RPMI7951 (cell line): ENCODE data around the gene ENOX1. TPM values are rescaled to one million over a fixed set of nuclear protein-coding genes. Genes with fewer than 3 reads are reported as not detected.
A peak's percentile ranks its signal among the peaks of the same experiment; 100 is the strongest.

ENCODE experiments used
- DNase-seq: peaks from one replicate; pipeline ENCODE4 v3.0.0-alpha.2; 2012; ENCODE audit warnings: low read depth
- total RNA-seq: library from RNA; depleted of rRNA; stranded (reverse); fragments of >200 nt; shearing (Covaris generic); gene quantifications from 2 replicates; pipeline ENCODE4 v1.2.3, GENCODE V29; 2014

Gene ENOX1
- total RNA-seq, 1 experiment from 2014 or later = 2.6 TPM

- no peak for DNase-seq
These were observed 42.3 kb downstream of the ENOX1 start for GRCh38 chr13:43744261-43745031.

- DNase-seq = no peak
These were observed 43.9 kb downstream of the ENOX1 start for GRCh38 chr13:43742911-43743310.

- no peak for DNase-seq
These were observed 49.3 kb downstream of the ENOX1 start for GRCh38 chr13:43737392-43737923.

DNA sequence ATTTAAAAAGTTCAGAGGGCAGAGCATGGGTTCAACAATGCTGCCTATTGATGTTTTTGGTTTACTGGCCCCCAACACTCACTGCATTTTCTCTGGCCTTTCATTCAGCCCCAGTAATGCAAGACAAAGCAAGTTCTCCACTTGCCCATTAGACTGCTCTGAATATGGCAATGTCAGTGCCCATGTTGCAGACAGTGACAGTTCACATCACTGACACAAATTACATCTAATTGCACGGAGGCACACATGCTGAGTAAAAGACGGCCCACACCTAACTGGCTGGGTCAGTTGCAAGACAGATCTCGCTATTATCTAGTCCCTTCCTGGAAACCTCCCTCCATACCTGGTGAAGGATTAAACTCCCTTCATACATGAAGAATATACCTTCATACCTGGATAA is 54.0 kb downstream of the ENOX1 start:
- DNase-seq = no peak

- DNase-seq = no peak
These were observed 55.5 kb downstream of the ENOX1 start for GRCh38 chr13:43731296-43731695.

DNA sequence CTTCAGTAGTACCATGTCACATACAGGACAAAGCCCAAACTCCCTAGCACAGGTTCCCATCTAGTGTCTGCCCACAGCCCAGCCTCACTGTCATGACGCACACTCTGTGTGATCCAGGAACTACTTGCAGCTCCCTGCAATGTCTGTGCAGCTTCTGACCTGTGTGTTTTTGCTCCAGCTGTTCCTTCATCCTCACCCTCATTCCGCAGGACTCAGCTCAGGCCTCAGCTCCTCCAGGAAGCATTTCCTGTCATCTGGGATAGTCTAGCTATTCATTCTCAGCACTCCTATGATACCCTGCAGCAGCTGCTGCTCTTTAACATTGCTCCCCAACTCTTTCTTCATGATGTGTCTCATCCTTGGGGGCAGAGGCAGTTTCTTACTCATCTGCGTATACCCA is 56.1 kb downstream of the ENOX1 start:
- peak; percentile 49 for DNase-seq

- peak; percentile 3 for DNase-seq
These were observed 58.4 kb downstream of the ENOX1 start for GRCh38 chr13:43728421-43728820.

GRCh38 chr13:43727856-43728255 is 58.9 kb downstream of the ENOX1 start:
- no peak for DNase-seq

GRCh38 chr13:43725460-43725859 is 61.3 kb downstream of the ENOX1 start:
- peak; percentile 4 for DNase-seq

- DNase-seq = no peak
These were observed 65.9 kb downstream of the ENOX1 start for GRCh38 chr13:43720780-43721397.

DNA sequence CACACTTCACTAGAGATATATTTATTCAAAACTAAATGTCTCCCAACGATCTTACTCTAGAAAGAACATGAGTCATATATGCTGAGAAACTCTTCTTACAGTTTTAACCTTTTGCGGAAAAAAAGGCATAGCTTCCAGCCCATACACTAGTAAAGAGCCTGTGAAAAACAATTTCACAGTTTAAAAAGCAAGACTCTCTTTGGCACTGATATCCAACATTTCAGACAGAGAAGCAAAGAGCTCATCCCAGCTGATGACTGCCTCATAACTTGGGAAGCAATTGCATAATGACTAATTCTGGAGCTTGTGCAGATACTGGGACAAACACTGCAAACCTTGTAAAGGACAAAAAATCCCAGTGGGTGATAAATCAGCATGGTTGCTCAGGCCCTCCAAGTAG is 88.0 kb downstream of the ENOX1 start:
- peak; percentile 60 for DNase-seq

- no peak for DNase-seq
These were observed 88.8 kb downstream of the ENOX1 start for GRCh38 chr13:43698009-43698408.

DNA sequence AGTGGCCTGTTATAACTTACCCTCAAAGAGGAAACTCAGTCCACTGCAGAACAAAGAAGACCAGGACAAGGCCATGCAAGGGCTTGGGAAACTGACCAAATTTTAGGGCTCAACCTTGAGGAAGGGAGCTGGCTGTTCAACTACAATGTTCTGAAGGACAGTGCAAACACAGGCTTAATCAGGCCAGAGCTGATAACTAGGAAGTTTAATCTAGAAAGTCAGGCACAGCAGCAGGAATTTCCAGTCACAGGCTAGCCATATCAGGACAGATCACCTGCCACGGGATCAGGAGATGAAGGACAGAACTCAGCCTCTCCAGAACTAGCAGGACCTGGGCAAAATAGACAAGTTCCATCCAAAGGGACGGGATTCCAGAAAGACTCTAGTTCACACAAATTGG is 89.4 kb downstream of the ENOX1 start:
- DNase-seq = no peak

DNA sequence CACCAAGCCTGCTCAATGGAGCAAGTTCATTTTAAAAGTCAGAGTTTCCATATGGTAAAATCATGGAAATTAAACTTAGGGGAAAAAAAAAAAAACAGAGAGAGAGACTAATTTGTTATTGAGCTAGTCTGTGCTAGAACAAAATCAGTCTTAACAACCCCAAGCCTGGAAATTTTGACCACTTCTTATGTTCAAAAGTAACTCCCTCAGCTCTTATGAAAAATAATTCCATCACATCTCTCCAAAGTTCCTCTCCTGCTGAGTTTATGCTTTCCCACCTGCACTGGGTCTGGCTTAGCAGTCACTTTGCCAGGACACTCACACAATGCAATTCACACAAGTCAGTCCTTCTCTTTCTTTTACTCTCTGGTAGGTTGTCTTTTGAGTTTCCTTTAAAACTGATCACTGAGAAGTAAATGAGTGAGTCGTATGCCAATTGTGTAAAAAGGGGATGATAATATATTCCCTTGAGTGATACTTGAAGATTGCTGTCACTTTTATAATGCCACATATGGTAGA is 92.6 kb downstream of the ENOX1 start:
- no peak for DNase-seq

DNA sequence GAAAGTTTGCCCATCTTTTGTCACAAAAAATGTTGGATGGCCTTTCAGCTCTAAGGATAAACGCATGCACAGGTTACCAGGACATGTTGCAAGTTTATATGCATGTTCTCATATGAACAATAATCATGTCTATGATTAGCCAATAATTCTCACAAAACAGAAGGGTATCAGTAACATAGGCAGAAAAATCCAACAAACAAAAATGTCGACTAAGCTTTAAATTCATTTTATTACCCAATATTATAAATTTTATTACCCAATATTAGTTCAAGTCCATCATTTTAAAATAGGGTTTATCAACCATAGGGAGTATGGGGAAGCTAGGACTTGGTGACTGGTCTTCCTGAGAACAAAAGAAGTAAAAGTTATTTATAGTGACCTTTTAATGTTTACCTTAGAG is 93.1 kb downstream of the ENOX1 start:
- DNase-seq = no peak

GRCh38 chr13:43688227-43688907 is 98.4 kb downstream of the ENOX1 start:
- DNase-seq = no peak

DNA sequence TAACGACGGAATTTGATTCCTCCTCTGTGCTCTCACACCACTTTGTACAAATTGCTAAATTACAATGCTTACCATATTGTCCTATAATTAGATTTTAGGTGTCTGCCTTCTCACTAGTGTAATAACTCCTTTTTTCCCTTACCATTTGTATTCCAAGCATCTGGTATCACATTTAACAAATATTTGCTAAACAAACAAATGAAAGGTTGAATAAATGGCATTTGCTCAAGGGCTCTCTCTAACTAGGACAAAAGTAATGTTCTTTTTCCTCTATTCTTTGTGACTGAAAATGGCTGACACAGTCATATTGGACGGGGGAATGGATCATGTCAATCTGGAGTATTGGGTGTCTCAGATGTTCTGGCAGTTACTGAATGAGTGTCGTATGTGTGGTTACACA is 99.7 kb downstream of the ENOX1 start:
- no peak for DNase-seq

DNA sequence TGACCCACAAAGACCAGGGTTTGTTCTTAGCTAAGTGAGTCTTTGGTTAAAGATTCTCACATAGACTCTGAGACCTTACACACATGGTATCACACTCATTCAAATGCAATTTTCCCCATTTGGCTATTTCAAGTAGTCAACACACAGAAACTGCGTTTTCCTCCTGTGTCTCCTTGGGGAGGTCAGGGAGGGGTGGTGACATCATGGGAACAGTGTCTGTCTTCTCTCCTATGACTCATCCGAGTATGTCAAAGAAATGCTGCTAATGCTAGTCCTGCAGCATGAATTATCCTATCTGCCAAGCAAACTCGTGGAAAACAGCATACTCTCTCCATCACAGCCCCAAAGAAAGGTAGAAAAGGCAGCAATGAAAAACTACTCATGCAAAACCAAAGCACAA is 100.2 kb downstream of the ENOX1 start:
- DNase-seq = peak; percentile 78

GRCh38 chr13:43684963-43685725 is 101.6 kb downstream of the ENOX1 start:
- DNase-seq = no peak

GRCh38 chr13:43682701-43683100 is 104.1 kb downstream of the ENOX1 start:
- DNase-seq = no peak

- DNase-seq = no peak
These were observed 110.5 kb downstream of the ENOX1 start for GRCh38 chr13:43676320-43676719.

DNA sequence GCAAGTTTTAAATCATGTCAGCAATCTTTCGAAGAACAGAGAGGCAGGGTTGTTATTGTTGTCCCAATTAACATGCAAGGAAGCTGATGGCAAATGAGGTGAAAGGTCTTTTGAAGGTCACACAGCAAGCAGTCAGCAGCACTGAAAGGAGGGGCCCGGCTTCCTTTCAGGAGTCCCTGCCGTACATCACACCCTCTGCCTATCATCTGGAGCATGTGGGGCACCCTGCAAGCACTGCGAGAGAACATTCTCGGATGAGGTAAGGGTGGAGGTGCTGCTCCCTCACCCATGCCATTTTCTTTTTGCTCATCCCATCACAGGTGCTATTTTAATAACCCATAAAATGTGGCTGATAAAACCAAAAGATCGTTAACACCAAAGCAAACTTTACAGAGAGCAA is 111.2 kb downstream of the ENOX1 start:
- no peak for DNase-seq
